Astrocyte (in vitro differentiated cells and primary cell): ENCODE results near the gene PCYT2.

Source experiments
- CTCF ChIP-seq: IDR thresholded peaks from 2 replicates; pipeline ENCODE4 v1.5.1; 2011; ENCODE audit warnings: low read depth, mild to moderate bottlenecking, inconsistent platforms, low read length, moderate library complexity; ENCODE audit not compliant: insufficient read depth
- EZH2 ChIP-seq: IDR thresholded peaks from 2 replicates; pipeline ENCODE4 v1.6.1; 2012; ENCODE audit warnings: mild to moderate bottlenecking, low read length, inconsistent platforms; ENCODE audit not compliant: insufficient read depth

GRCh38 chr17:81851423-81851822 lies 59.8 kb downstream of the PCYT2 start:
- TF ChIP-seq CTCF: no peak
- no peak for TF ChIP-seq EZH2
